Epithelial cell of prostate (primary cell): ENCODE data around the gene LRRC10B.
"Not testable (repeated sequence)": the region's sequence is repeated elsewhere in the genome, so short reads cannot be mapped to it uniquely, and the experiment has no call there.

ENCODE experiments used
- DNase-seq: peaks from one replicate; pipeline ENCODE4 v3.0.0-alpha.2; 2011; ENCODE audit warnings: low read depth, low spot score
- H3K27ac ChIP-seq: fragments of 450-650 bp; 2 replicates; pipeline ENCODE4 v1.5.1; 2017; ENCODE audit warnings: mild to moderate bottlenecking

Gene LRRC10B

GRCh38 chr11:61507962-61508861 lies at the start of gene LRRC10B:
LRRC10B (plus strand) TSS chr11:61508749; CDS start chr11:61508999, 250 bp downstream.
- DNase-seq, result no peak
- H3K27ac ChIP-seq, result no peak within 1 kb of the TSS

DNA sequence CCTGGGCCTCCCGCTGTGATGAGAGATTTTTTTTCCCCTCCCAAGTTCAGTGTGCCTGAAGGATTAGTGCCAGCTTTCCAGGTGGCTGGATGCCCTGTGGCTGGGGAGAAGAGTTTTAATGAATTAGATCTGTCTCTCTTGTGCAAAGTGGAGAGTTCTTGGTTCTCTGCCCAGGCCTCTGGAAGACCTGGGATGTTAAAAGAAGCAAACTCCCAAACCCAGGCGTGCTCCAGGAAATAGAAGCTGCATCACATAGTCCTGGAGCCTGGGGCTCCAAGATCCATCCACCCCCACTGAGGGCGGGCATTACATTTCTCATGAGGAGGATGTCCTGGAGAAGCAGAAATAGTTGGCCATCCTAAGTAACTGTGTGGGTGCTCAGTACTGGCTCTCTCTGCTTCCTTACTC lies 48.1 kb upstream of the LRRC10B start:
- DNase-seq, result no peak
- H3K27ac ChIP-seq, result no peak overlapping the region

GRCh38 chr11:61460986-61461385 lies 47.6 kb upstream of the LRRC10B start:
- no peak overlapping the region for H3K27ac ChIP-seq
- no peak for DNase-seq

GRCh38 chr11:61467602-61468001 lies 40.9 kb upstream of the LRRC10B start:
- not testable (repeated sequence) for DNase-seq, H3K27ac ChIP-seq

- H3K27ac ChIP-seq, result no peak overlapping the region
- DNase-seq, result no peak
Measured at GRCh38 chr11:61468002-61468401, 40.5 kb upstream of the LRRC10B start.

- DNase-seq, result no peak
- no peak overlapping the region for H3K27ac ChIP-seq
Measured at GRCh38 chr11:61472282-61472681, 36.3 kb upstream of the LRRC10B start.

- no peak overlapping the region for H3K27ac ChIP-seq
- no peak for DNase-seq
Measured at GRCh38 chr11:61472868-61473267, 35.7 kb upstream of the LRRC10B start.

DNA sequence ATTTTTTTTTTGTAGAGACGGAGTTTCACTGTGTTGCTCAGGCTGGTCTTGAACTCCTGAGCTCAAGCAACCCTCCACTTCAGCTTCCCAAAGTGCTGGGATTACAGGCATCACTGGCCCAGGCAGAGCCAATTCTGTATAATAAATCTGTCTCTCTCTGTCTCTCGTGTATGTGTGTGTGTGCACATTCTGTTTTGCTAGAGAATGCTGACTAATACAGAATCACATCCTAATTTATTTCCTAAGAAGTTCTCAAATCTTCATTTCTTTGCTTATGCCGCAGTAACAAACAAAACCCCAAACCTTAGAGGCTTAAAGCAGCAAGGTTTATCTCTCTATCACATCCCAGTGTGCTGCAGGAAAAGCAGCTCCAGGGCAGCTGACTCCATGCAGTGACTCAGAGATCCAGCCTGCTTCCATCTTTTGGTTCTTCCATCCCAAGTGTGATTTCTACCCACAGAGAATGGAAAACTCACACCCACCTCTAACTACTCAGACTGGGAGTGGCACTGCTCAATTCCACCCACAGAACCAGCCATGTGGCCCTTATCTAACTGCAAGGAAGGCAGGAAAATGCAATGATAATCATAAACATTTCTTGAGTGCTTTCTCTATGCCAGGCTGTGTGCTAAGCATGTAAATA lies 35.1 kb upstream of the LRRC10B start:
- DNase-seq, result no peak
- no peak overlapping the region for H3K27ac ChIP-seq

- no peak overlapping the region for H3K27ac ChIP-seq
- no peak for DNase-seq
Measured at GRCh38 chr11:61474013-61474643, 34.4 kb upstream of the LRRC10B start.

GRCh38 chr11:61475433-61475832 lies 33.1 kb upstream of the LRRC10B start:
- H3K27ac ChIP-seq, result no peak overlapping the region
- DNase-seq, result no peak

DNA sequence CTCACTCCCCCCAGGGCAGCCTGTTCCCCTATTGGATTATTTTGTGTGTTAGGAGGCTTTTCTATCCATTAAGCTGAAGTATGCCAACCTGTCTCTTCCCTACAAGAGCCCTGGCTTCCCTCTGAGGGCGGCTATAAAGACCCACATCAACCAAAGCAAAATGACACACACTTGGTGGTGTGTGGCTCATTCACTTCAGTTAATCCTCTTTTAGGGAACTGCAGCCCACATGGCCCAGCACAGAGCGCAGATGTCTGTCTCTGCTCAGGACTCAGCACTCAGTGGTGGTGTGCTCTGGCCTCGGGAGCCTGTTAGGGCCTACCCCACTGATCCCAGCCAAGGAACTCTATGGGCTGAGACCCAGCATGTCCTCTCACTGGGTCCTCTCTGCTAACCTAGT lies 32.2 kb upstream of the LRRC10B start:
- no peak overlapping the region for H3K27ac ChIP-seq
- DNase-seq, result no peak

DNA sequence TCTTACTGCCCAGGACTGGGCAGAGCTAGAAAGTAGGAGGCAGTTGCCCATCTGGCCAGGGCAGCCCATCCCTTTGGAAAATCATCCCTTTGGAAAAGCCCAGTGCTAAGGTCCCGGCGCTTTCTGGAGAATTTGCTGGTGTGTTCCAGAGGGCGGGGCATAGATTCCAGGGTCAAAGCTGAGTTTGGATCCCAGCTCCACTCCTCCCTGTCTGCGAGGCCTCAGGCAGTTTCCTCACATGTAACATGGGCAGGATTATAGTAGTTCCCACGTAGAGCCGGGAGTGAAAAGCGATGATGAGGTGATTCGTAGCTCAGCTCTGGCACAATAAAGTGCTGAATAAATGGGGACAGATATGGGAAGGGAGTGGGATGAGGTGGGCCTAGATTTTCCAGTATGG lies 31.4 kb upstream of the LRRC10B start:
- H3K27ac ChIP-seq, result no peak overlapping the region
- no peak for DNase-seq

DNA sequence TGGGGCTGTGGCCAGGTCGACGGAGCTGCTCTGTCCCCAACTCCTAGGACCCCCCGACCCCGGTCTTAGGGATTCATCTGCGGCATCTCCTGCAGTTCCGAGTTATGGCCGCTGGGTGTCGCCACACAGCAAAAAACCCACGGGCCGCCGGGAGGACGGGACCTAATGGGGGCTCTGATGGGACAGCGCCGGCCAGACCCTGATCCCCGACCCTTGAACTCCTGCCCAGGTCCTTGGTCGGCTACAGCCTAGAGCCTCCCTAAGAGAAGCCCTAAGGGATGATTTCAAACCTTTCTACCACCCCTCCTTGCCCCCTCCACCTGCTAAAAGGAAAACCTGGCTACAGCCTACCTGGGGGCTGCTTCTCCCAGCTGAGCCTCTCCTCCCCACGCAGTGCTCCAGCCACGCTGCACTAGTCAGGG lies 30.8 kb upstream of the LRRC10B start:
- H3K27ac ChIP-seq, result no peak overlapping the region
- no peak for DNase-seq

GRCh38 chr11:61479360-61480058 lies 29.0 kb upstream of the LRRC10B start:
- H3K27ac ChIP-seq, DNase-seq: not testable (repeated sequence)

DNA sequence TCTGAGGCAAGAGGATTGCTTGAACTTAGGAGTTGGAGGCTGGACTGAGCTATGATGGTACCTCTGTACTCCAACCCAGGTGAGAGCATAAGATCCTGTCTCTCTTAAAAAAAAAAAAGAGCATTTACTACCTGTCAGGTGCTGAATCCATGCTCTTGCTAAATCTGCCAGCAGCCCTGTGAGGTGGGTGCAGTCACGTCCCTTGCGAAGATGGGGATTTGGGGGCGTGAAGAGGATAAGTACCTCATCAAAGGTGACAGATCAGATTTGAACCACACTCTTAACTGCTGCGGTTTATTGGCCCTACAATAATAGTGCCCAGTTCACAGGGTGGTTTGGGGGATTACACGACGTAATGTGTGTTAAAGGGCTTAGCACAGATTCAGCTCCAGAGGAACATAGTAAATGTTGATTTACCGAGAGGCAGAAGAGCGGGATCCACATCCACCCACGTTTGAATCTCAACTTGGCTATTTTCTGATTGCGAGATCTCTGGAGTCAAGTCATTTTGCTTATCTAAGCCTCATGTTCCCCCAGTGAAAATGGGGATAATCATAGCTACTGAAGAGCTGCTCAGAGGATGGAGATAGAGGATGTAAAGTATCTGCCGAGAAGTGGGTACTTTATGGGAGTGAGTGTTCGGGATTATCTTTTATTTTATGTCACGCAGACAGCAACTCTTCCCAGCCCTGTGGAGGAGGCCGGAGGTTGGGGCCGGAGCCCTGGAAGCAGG lies 28.1 kb upstream of the LRRC10B start:
- H3K27ac ChIP-seq, result no peak overlapping the region
- DNase-seq, result no peak

- H3K27ac ChIP-seq, result no peak overlapping the region
- no peak for DNase-seq
Measured at GRCh38 chr11:61480994-61481335, 27.6 kb upstream of the LRRC10B start.

DNA sequence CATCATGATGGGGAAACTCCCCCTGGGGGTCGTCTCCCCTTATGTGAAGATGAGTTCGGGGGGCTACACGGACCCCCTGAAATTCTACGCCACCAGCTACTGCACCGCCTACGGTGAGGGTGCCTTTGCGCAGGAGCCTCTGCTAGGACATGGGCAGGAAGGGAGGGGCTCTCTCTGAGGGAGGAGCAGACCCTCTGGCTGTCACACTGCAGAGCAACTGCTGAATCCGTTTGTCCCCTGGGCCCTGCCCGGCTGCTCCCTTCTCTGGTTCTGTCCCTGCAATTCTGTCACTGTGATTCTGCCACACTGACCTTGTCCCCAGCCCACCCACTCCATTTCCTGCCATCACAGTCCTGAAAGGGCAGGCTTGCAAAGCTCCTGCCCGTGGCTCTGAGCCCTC lies 26.7 kb upstream of the LRRC10B start:
- no peak overlapping the region for H3K27ac ChIP-seq

GRCh38 chr11:61482513-61482912 lies 26.0 kb upstream of the LRRC10B start:
- no peak overlapping the region for H3K27ac ChIP-seq
- no peak for DNase-seq

More for the DNA sequence above, 26.7 kb upstream of the LRRC10B start:
- DNase-seq, result no peak

GRCh38 chr11:61484541-61484940 lies 24.0 kb upstream of the LRRC10B start:
- DNase-seq, result no peak
- no peak overlapping the region for H3K27ac ChIP-seq

GRCh38 chr11:61485080-61485479 lies 23.5 kb upstream of the LRRC10B start:
- H3K27ac ChIP-seq, result no peak overlapping the region
- DNase-seq, result no peak
